ENCODE data around the gene CHD5. TPM values are rescaled to one million over a fixed set of nuclear protein-coding genes. Genes with fewer than 3 reads are reported as not detected.

CHD5 gene
- total RNA-seq, 1 donor from 2014 or later, result 1.2 TPM

- DNase-seq (ENCODE audit: low read depth), result no peak
These were observed 5.3 kb downstream of the CHD5 start for GRCh38 chr1:6174621-6175410.

GRCh38 chr1:6172549-6172948 lies 7.6 kb downstream of the CHD5 start:
- DNase-seq (ENCODE audit: low read depth), result no peak

DNA sequence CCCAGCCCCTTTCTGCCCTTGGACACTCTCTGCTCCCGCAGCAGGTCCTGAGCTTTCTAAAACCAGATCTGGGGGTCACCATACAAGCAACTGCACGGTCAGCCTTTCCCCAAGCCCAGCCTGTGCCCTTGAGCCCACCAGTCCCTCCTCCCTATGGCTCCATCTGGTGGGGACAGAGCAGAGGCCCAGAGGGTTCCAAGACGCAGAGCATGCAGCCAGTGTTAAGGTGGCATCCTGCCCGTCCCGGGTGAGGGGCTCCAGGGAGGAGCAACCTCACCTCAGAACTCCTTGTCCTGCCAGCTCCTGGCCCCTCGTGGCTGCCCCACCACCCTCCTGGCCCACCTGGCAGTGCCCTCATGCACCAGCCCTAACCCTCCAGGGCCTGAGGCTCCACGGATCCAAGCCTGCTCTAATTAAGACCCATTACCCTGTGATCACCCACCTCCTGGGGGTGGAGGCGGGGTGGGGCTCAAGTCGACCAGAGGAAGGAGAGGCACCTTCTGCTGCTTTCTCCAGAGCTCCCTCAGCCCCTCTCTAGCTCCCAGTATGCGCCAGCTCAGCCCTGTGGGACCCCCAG lies 8.5 kb downstream of the CHD5 start:
- no peak for DNase-seq (ENCODE audit: low read depth)

GRCh38 chr1:6170742-6171201 lies 9.3 kb downstream of the CHD5 start:
- no peak for DNase-seq (ENCODE audit: low read depth)

DNA sequence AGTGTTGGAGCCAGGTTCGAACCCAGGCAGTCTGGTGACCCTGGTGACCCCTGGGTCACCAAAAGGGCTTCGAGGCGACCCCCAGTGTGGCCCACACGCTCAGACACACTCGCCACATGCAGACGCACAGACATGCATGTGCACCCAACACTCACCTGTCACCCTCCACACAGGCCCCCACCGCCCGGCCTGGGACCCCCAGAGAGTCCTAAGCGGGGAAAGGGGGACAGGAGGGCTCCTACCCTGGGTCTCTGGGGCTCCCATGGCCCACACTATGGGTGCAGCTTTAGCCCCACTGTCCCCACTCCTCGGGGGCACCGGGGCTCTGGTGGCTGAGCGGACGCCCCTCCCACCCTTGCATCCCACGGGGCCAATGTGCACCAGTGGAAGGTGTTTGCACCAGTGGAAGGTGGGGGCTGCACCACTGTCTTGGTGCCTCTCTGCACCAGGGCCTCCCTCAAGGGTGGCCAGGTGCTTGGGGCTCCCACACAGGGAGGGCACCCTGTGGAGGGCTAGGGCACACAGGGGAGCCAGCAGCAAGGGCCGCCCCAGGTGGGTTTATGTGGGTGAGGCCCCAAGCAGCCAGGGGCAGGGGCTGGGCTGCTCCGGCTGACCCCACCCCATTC lies 9.9 kb downstream of the CHD5 start:
- no peak for DNase-seq (ENCODE audit: low read depth)

DNA sequence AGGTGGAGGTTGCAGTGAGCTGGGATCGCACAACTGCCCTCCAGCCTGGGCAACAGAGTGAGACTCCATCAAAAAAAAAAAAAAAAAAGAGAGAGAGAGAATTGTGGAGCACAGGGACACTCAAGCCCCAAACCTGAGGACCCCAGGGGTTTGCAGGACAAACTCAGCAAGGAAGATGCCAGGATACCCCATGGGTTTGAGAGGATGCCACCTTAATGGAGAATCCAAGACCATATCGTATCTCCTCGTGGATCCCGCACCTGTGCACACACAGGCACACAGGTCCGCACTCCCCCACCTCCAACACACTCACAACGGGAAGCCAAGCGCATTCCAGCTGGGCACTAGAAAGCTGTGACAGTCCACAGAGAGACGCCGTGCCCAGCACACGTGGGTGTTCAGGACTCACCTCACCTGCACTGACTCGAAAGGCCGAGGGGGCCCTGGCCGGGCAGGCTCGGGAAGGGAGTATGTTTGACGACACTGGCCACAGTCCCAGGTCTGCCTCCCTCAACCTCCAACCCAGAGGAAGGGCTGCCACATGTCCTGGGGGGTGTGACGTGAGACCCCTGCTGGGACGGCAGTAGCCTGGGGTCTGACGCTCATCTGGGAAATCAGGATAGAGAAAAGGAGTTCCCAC lies 11.1 kb downstream of the CHD5 start:
- no peak for DNase-seq (ENCODE audit: low read depth)

DNA sequence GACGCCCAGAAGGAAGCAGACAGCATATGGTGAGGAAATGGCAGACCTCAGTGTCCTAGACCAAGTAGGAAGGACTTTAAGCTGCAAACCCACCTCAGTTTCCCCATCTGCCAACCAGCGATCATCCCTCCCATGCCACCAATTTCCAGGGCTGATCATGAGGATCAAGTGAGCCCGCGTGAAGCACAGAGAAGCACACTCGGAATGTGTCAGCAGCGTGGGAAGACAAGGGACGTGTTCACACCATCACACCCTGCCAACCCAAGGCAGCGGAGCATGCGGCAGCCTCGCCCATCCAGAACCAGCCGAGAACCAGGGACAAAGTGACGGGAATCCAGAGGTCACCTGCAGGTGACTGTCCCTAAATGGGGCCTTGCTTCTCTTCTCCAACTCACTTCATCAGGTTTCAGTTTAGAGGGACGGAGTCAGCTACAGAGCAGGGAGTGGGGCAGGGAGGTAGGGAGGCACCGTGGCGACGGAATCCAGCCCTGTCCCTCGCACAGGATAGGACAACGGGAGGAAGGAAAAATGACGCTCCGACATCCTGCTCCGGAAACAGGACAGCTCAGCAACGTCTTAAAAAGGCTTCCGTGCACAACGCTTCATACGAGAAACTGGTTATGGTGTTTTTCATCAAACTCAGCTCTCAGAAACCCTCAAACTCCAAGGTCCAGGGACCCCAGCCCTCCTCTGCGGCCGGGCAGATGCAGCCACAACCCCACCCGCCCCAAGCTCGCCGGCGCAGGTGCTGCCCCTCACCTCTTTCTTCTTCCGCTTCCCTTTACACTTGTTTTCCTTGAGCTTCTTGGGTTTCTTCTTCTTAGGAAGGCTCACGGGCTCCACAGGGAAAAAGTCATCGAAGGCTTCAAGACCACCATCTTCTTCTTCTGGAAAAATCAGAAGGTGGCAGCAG lies 12.5 kb downstream of the CHD5 start:
- no peak for DNase-seq (ENCODE audit: low read depth)

GRCh38 chr1:6166655-6167390 lies 13.3 kb downstream of the CHD5 start:
- DNase-seq (ENCODE audit: low read depth), result no peak

DNA sequence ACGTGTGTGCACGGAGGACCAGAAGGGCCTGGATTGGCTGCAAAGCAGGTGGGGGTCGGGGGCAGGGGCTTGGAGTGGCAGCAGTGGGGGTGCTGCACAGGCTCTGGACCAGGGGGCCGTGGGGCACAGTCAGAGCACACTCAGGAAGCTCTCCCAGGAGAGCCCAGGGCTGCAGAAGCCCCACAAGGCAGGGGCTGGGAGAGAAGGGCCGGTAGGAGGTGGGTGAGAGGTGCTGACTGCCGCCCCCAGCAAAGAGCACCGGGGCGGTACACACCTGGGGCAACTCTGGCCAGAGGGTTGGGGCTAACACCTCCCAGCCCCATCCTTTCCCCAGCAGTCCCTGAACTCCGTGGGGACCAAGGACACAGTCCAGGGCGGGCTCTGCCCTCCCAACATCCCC lies 13.9 kb downstream of the CHD5 start:
- DNase-seq (ENCODE audit: low read depth), result no peak

GRCh38 chr1:6165441-6165985 lies 14.6 kb downstream of the CHD5 start:
- no peak for DNase-seq (ENCODE audit: low read depth)

DNA sequence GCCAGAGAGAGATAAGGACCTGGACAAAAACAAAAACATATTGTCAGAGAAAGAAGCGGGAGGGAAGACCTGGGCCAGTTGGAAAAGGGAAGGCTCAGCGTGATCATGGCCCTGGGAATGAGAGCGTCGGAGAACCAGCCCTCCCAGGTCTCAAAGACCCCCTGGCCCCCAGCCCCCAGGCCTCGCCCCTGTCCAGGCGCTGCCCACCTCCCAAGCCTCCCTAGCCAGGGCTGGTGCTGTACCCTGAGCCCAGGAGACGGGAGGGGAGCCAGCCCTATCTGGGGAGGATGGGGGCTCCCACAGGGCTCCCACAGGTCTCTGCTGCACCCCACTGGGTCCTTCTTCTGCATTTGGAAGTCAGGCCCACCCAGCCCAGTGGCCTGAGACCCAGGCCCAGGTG lies 15.1 kb downstream of the CHD5 start:
- DNase-seq (ENCODE audit: low read depth), result no peak

- no peak for DNase-seq (ENCODE audit: low read depth)
These were observed 16.0 kb downstream of the CHD5 start for GRCh38 chr1:6163973-6164617.

DNA sequence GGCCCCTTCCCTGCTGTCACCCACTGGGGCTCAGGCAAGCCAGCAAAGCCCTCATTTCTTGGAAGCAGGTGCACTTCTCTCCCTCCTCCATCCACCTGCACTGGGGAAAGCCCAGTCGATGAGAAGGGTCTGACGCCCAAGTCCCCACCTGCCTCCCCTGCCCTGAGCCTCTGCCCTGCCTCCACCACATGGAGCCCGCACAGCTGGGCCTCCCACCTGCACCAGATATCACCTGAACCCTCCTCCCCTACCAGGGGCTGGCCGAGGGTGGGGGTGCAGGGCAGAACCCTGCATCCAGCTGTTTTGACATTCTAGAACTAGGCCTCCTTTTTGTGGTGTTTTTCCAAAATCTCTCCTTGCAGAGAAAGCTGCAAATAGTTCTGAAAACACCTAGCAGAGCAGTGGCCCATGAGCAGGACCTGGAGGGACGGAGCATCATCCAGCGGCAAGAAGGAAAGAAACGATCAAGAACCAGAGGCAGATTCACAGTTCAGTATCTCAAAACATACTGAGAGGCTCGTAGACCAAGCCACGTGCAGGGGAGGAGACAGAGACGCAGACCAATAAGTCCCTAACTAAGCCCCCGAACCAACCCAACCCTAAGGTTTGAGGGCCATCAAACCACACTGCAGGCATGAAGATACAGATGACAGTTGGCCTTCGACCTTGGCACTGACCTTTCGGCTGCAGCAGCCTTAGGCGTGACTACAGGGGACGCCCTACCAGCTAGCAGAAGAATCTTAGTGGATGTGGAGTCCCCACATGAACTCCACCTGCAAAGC lies 16.7 kb downstream of the CHD5 start:
- DNase-seq (ENCODE audit: low read depth), result no peak

DNA sequence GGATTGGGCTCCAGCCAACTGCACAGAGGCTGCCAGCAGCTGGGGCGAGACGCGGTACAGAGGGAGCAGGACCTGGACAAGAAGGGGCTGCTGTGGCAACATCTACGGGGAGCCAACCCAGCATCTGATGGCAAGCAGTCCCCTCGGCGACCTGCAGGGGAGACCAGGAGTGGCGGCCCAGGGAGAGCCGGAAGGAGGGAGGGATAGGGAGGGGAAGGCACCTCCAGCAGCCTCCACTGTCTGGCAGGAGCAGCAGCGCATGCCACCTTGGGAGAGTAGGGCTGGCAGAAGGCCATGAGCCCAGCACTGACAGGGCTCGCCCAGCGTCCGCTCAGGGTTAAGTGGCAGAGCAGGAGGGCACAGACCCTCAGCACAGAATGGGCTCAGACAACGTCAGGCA lies 17.3 kb downstream of the CHD5 start:
- DNase-seq (ENCODE audit: low read depth), result no peak

GRCh38 chr1:6162341-6162740 lies 17.8 kb downstream of the CHD5 start:
- no peak for DNase-seq (ENCODE audit: low read depth)

DNA sequence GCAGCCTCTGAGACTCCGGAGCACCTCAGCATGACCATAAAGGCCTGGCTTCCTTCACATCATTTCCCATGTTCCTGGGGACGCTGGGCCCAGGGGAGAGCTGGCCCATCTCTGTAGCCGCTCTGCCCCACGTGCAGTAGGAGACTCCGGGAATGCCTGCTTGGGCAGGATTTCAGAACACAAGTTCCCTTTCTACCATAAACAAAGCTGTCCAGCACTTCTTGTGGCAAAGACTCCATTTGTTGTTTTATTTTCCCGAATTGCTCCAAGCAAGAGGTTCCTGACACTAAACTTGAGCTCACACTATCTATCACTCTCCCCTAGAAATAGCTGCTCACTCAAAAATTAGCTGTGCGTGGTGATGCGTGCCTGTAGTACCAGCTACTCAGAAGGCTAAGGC lies 21.9 kb downstream of the CHD5 start:
- no peak for DNase-seq (ENCODE audit: low read depth)

- DNase-seq (ENCODE audit: low read depth), result peak; percentile 81
These were observed 22.5 kb downstream of the CHD5 start for GRCh38 chr1:6157528-6158174.

GRCh38 chr1:6157132-6157527 lies 23.0 kb downstream of the CHD5 start:
- peak; percentile 16 for DNase-seq (ENCODE audit: low read depth)
